Loucy (cell line): ENCODE measurements around the gene ITGB4.

ENCODE experiments used
- H2AFZ ChIP-seq: fragments of 200-600 bp; sonication (generic); 2 replicates; pipeline ENCODE4 v1.6.0; 2016; ENCODE audit warnings: antibody characterized with exemption, mild to moderate bottlenecking, low read length, moderate library complexity
- H3F3A ChIP-seq: fragments of 200-600 bp; 2 replicates; pipeline ENCODE4 v1.6.0; 2016; ENCODE audit warnings: antibody characterized with exemption, low read depth, mild to moderate bottlenecking
- H3K27me3 ChIP-seq: fragments of 200-600 bp; sonication (generic); 2 replicates; pipeline ENCODE4 v1.6.1; 2014; ENCODE audit warnings: low read length, mild to moderate bottlenecking; ENCODE audit not compliant: insufficient read depth, poor library complexity, severe bottlenecking
- H3K36me3 ChIP-seq: fragments of 200-600 bp; sonication (generic); 2 replicates; pipeline ENCODE4 v1.6.1; 2016; ENCODE audit warnings: low read length; ENCODE audit not compliant: insufficient read depth
- H3K4me1 ChIP-seq: fragments of 200-600 bp; sonication (generic); 2 replicates; pipeline ENCODE4 v1.5.1; 2014; ENCODE audit warnings: low read length, mild to moderate bottlenecking; ENCODE audit not compliant: insufficient read depth, poor library complexity, severe bottlenecking
- H3K4me2 ChIP-seq: fragments of 200-600 bp; sonication (generic); 2 replicates; pipeline ENCODE4 v1.6.0; 2014; ENCODE audit warnings: antibody characterized with exemption, low read length, low read depth, mild to moderate bottlenecking; ENCODE audit not compliant: poor library complexity, severe bottlenecking
- H3K4me3 ChIP-seq: fragments of 200-600 bp; sonication (generic); 2 replicates; pipeline ENCODE4 v1.5.1; 2014; ENCODE audit warnings: low read length, mild to moderate bottlenecking, mixed read lengths; ENCODE audit not compliant: poor library complexity, severe bottlenecking
- H3K79me2 ChIP-seq: fragments of 200-600 bp; sonication (generic); 2 replicates; pipeline ENCODE4 v1.6.1; 2014; ENCODE audit warnings: low read length; ENCODE audit not compliant: insufficient read depth
- H3K9ac ChIP-seq: fragments of 200-600 bp; sonication (generic); 2 replicates; pipeline ENCODE4 v1.6.0; 2014; ENCODE audit warnings: mild to moderate bottlenecking, low read depth, low read length, moderate library complexity; ENCODE audit not compliant: poor library complexity, severe bottlenecking
- H3K9me2 ChIP-seq: fragments of 200-600 bp; sonication (generic); replicated peaks from 2 replicates; pipeline ENCODE4 v1.6.1; 2016; ENCODE audit warnings: low read depth, low read length, mixed read lengths
- H3K9me3 ChIP-seq: fragments of 200-600 bp; sonication (generic); 2 replicates; pipeline ENCODE4 v1.6.1; 2014; ENCODE audit warnings: mild to moderate bottlenecking, antibody characterized with exemption, low read length, low read depth; ENCODE audit not compliant: insufficient read depth
- H4K20me1 ChIP-seq: fragments of 200-600 bp; sonication (generic); 2 replicates; pipeline ENCODE4 v1.6.0; 2014; ENCODE audit warnings: antibody characterized with exemption, low read length, mild to moderate bottlenecking; ENCODE audit not compliant: insufficient read depth, poor library complexity, severe bottlenecking
- CTCF ChIP-seq: fragments of 200-600 bp; sonication (generic); conservative IDR thresholded peaks from 2 replicates; pipeline ENCODE4 v1.5.1; 2014; ENCODE audit warnings: mild to moderate bottlenecking, antibody characterized with exemption, low read length
- EZH2phosphoT487 ChIP-seq: fragments of 200-600 bp; IDR thresholded peaks from 2 replicates; pipeline ENCODE4 v1.6.1; 2018; ENCODE audit warnings: antibody characterized with exemption, mild to moderate bottlenecking, moderate library complexity, borderline replicate concordance

ITGB4 gene

GRCh38 chr17:75676461-75676860, 44.8 kb upstream of the ITGB4 start:
- Histone ChIP-seq H3F3A (no peaks in the 10 kb centered on the region), H3K9me2 (no peaks in the 10 kb centered on the region), H4K20me1 (no peaks in the 10 kb centered on the region), H3K4me2 (no peak overlapping the region), H3K9ac (no peak overlapping the region), H3K79me2 (peaks cover 50% of the 10 kb centered on the region), H3K9me3 (no peaks in the 10 kb centered on the region), H3K4me3 (no peak overlapping the region), H3K27me3 (no peaks in the 10 kb centered on the region), H2AFZ (no peak overlapping the region), H3K4me1 (no peaks in the 10 kb centered on the region), H3K36me3 (peaks cover 32% of the 10 kb centered on the region)
- no peak for TF ChIP-seq CTCF
- TF ChIP-seq EZH2phosphoT487, result no peak

- Histone ChIP-seq H3K79me2 (peaks cover 52% of the 10 kb centered on the region), H3K9me2 (no peaks in the 10 kb centered on the region), H3K36me3 (peaks cover 10% of the 10 kb centered on the region), H3K9ac (no peak overlapping the region), H3F3A (no peaks in the 10 kb centered on the region), H2AFZ (no peak overlapping the region), H3K9me3 (no peaks in the 10 kb centered on the region), H3K27me3 (no peaks in the 10 kb centered on the region), H3K4me3 (no peak overlapping the region), H4K20me1 (no peaks in the 10 kb centered on the region), H3K4me1 (no peaks in the 10 kb centered on the region), H3K4me2 (no peak overlapping the region)
- TF ChIP-seq EZH2phosphoT487, result no peak
- TF ChIP-seq CTCF, result no peak
Observed at GRCh38 chr17:75679706-75680211, 41.5 kb upstream of the ITGB4 start.

GRCh38 chr17:75680431-75680830, 40.8 kb upstream of the ITGB4 start:
- Histone ChIP-seq H3K9ac (no peak overlapping the region), H4K20me1 (no peaks in the 10 kb centered on the region), H3F3A (no peaks in the 10 kb centered on the region), H3K4me2 (no peak overlapping the region), H3K27me3 (no peaks in the 10 kb centered on the region), H3K36me3 (peaks cover 10% of the 10 kb centered on the region), H3K9me2 (no peaks in the 10 kb centered on the region), H3K4me1 (no peaks in the 10 kb centered on the region), H3K9me3 (no peaks in the 10 kb centered on the region), H3K4me3 (no peak overlapping the region), H2AFZ (no peak overlapping the region), H3K79me2 (peaks cover 56% of the 10 kb centered on the region)
- TF ChIP-seq EZH2phosphoT487 (no peak), CTCF (no peak)
